B cell (primary cell): ENCODE data around the gene VPS26C. TPM values are rescaled to one million over a fixed set of nuclear protein-coding genes. Genes with fewer than 3 reads are reported as not detected.

Source experiments
- ATAC-seq: fragments of 200-7000 bp; cut with Tn5 transposase; one replicate; pipeline ENCODE4 v1.10.0; 2021; ENCODE audit warnings: low read depth, mild to moderate bottlenecking, moderate number of reproducible peaks, moderate library complexity
- CTCF ChIA-PET: fragments of 350-600 bp; sonication (Branson Sonifier 250); formaldehyde crosslinking; loops from one replicate; lab custom pipeline; 2021; ENCODE audit warnings: antibody characterized with exemption, inconsistent platforms; lab: Charles Lee
- POLR2A ChIA-PET: fragments of 350-600 bp; sonication (Branson Sonifier 250); formaldehyde crosslinking; loops from one replicate; lab custom pipeline; 2021; ENCODE audit warnings: antibody characterized with exemption; lab: Charles Lee
- DNase-seq: peaks from one replicate; pipeline ENCODE4 v3.0.0; 2013
- H2AFZ ChIP-seq: 2 replicates; pipeline ENCODE4 v1.6.1; 2012; ENCODE audit warnings: mild to moderate bottlenecking, low read depth, low read length; ENCODE audit not compliant: insufficient read depth, poor library complexity, severe bottlenecking
- H3K27ac ChIP-seq, 2 donors: 1 replicate in 1 of 2; 2 replicates in 1 of 2; pipeline ENCODE4 v1.5.1; 2012 to 2013; ENCODE audit warnings: low read length in 2 of 2, mild to moderate bottlenecking in 2 of 2, moderate library complexity in 1 of 2
- H3K27me3 ChIP-seq, 4 experiments: fragments of 200-600 bp in 1 of 4; sonication (generic) in 1 of 4; replicated peaks in 1 of 4; 1 replicate in 2 of 4; 2 replicates in 2 of 4; pipeline versions ENCODE4 v1.6.1 to v1.7.0; 2013 to 2016; ENCODE audit warnings: low read length in 3 of 4, mild to moderate bottlenecking in 2 of 4, mixed read lengths in 1 of 4, moderate library complexity in 1 of 4; ENCODE audit not compliant: insufficient read depth in 4 of 4, control insufficient read depth in 3 of 4; ENCODE audit errors: control extremely low read depth in 1 of 4
- H3K36me3 ChIP-seq, 2 experiments: replicated peaks in 1 of 2; 1 replicate in 1 of 2; 2 replicates in 1 of 2; pipeline versions ENCODE4 v1.6.1 to v1.7.1; 2013; ENCODE audit warnings: low read length in 1 of 2; ENCODE audit not compliant: insufficient read depth in 2 of 2, control insufficient read depth in 1 of 2; ENCODE audit errors: control extremely low read depth in 1 of 2, extremely low read depth in 1 of 2
- H3K4me1 ChIP-seq, 2 donors: fragments of 200-600 bp in 1 of 2; sonication (generic) in 1 of 2; 1 replicate in 1 of 2; 2 replicates in 1 of 2; pipeline versions ENCODE4 v1.5.1 to v1.6.1; 2013 to 2017; ENCODE audit warnings: low read length in 2 of 2; ENCODE audit not compliant: control insufficient read depth in 2 of 2, insufficient read depth in 2 of 2
- H3K4me2 ChIP-seq: replicated peaks from 2 replicates; pipeline ENCODE3; 2012; ENCODE audit warnings: mild to moderate bottlenecking, low read depth, low read length; ENCODE audit not compliant: poor library complexity, severe bottlenecking
- H3K4me3 ChIP-seq, 5 experiments: fragments of 200-600 bp in 1 of 5; sonication (generic) in 1 of 5; 1 replicate in 3 of 5; 2 replicates in 2 of 5; pipeline versions ENCODE4 v1.5.1 to v1.7.0; 2011 to 2016; ENCODE audit warnings: low read length in 4 of 5, mild to moderate bottlenecking in 4 of 5, low read depth in 2 of 5, control low read depth in 1 of 5, moderate library complexity in 1 of 5; ENCODE audit not compliant: insufficient read depth in 1 of 5; ENCODE audit errors: control extremely low read depth in 1 of 5, extremely low read depth in 1 of 5
- H3K79me2 ChIP-seq: fragments of 200-600 bp; sonication (generic); one replicate; pipeline ENCODE4 v1.6.0; 2016; ENCODE audit warnings: low read length; ENCODE audit not compliant: control insufficient read depth, insufficient read depth
- H3K9ac ChIP-seq: fragments of 200-600 bp; sonication (generic); 2 replicates; pipeline ENCODE4 v1.6.1; 2017; ENCODE audit warnings: mild to moderate bottlenecking, low read length, moderate library complexity
- H3K9me3 ChIP-seq, 3 donors: one replicate each; pipeline versions ENCODE4 v1.6.1 to v1.7.1; 2013; ENCODE audit warnings: low read length in 2 of 3; ENCODE audit not compliant: control insufficient read depth in 2 of 3, insufficient read depth in 1 of 3; ENCODE audit errors: control extremely low read depth in 1 of 3
- H4K20me1 ChIP-seq: 2 replicates; pipeline ENCODE4 v1.6.0; 2012; ENCODE audit warnings: mild to moderate bottlenecking, low read length; ENCODE audit not compliant: insufficient read depth, control insufficient read depth, poor library complexity, severe bottlenecking
- H3K27ac Mint-ChIP-seq: one replicate; pipeline ENCODE4 v1.8.0; 2021; ENCODE audit warnings: mixed read lengths
- H3K27me3 Mint-ChIP-seq: one replicate; pipeline ENCODE4 v1.8.0; 2021; ENCODE audit warnings: mixed read lengths
- H3K4me1 Mint-ChIP-seq: one replicate; pipeline ENCODE4 v1.8.0; 2021; ENCODE audit warnings: mixed read lengths
- H3K4me3 Mint-ChIP-seq: one replicate; pipeline ENCODE4 v1.8.0; 2021; ENCODE audit warnings: mixed read lengths
- H3K9me3 Mint-ChIP-seq: one replicate; pipeline ENCODE4 v1.8.0; 2022; ENCODE audit warnings: mixed read lengths; ENCODE audit not compliant: insufficient read depth
- EZH2 ChIP-seq: IDR thresholded peaks from 2 replicates; pipeline ENCODE4 v1.6.1; 2012; ENCODE audit warnings: borderline replicate concordance, low read depth, mild to moderate bottlenecking, moderate library complexity, low read length; ENCODE audit not compliant: insufficient read depth, poor library complexity, severe bottlenecking
- WGBS: methylation state at CpG from one replicate; pipeline ENCODE4 v1.1.5; 2013; ENCODE audit warnings: missing lambda C conversion rate; ENCODE audit not compliant: insufficient coverage; 5-methylcytosine and 5-hydroxymethylcytosine counted together
- intact Hi-C: fragments of 100-400 bp; cut with micrococcal nuclease; formaldehyde crosslinking; loops from one replicate; pipeline ENCODE4 v1.10.0; 2022
- polyA plus RNA-seq: library from polyadenylated mRNA; depleted of rRNA; stranded (reverse); fragments of >200 nt; gene quantifications from 2 replicates; pipeline ENCODE4 v1.2.3, GENCODE V29; 2012
- total RNA-seq, 2 donors: library from RNA; stranded (reverse); fragments of 120-200 nt in 1 of 2; gene quantifications; 1 replicate in 1 of 2; 2 replicates in 1 of 2; pipeline versions ENCODE4 v1.2.3 to v1.2.4, GENCODE V29; 2013 to 2022
- TF ChIP-seq, protein P1 (sequence below): fragments of 200-600 bp; IDR thresholded peaks from one replicate; pipeline ENCODE4 v1.8.0; 2022; ENCODE audit warnings: antibody characterized with exemption, mild to moderate bottlenecking

Gene VPS26C
- total and polyA plus RNA-seq, 2 donors (not counting 1 experiment from before 2014, with no cell fraction given) = 34.3 to 58.6 TPM

DNA sequence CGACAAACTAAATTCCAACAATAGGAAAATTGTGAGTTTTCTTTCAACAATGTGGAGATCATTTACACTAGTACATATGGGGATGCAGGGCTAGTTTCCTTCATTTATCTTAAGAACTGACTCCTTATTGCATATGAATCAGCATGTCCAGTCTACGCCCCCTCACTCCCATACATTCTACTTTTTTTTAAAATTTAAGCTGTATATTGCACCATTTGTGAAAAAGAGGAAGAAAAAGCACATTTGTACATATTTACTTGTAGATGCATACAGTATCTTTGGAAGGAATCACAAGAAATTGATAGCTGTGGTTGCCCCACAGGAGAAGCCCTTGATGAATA, 15.9 kb downstream of the VPS26C start:
- CTCF ChIA-PET = interaction anchor here (0.6 kb wide), 1 partner anchor 224 kb away, joined by 3 read pairs; no protein-coding TSS in a partner anchor
- DNase-seq (no peak), ATAC-seq (no peak)
- no peaks in the 10 kb centered on the region for H3K27me3 Mint-ChIP-seq
- H3K27ac Mint-ChIP-seq = no peak overlapping the region
- H3K9me3 Mint-ChIP-seq = no peaks in the 10 kb centered on the region
- no CpG with 5 or more reads among the region's 2 CpGs for WGBS
- Histone ChIP-seq H3K4me1 (no peaks in the 10 kb centered on the region), H4K20me1 (peaks cover 59% of the 10 kb centered on the region), H2AFZ (no peak overlapping the region), H3K4me3 (no peak overlapping the region), H3K27ac (no peak overlapping the region), H3K9me3 (no peaks in the 10 kb centered on the region), H3K4me2 (no peak overlapping the region), H3K27me3 (no peaks in the 10 kb centered on the region), H3K9ac (no peak overlapping the region), H3K79me2 (peaks cover 98% of the 10 kb centered on the region), H3K36me3 (no peaks in the 10 kb centered on the region)
- H3K4me3 Mint-ChIP-seq = no peak overlapping the region
- TF ChIP-seq EZH2 = no peak
- TF ChIP-seq, protein P1, sequence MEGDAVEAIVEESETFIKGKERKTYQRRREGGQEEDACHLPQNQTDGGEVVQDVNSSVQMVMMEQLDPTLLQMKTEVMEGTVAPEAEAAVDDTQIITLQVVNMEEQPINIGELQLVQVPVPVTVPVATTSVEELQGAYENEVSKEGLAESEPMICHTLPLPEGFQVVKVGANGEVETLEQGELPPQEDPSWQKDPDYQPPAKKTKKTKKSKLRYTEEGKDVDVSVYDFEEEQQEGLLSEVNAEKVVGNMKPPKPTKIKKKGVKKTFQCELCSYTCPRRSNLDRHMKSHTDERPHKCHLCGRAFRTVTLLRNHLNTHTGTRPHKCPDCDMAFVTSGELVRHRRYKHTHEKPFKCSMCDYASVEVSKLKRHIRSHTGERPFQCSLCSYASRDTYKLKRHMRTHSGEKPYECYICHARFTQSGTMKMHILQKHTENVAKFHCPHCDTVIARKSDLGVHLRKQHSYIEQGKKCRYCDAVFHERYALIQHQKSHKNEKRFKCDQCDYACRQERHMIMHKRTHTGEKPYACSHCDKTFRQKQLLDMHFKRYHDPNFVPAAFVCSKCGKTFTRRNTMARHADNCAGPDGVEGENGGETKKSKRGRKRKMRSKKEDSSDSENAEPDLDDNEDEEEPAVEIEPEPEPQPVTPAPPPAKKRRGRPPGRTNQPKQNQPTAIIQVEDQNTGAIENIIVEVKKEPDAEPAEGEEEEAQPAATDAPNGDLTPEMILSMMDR = no peak
- intact Hi-C loops = no loop called here
- H3K4me1 Mint-ChIP-seq = peaks cover 24% of the 10 kb centered on the region
- POLR2A ChIA-PET = interaction anchor here (0.6 kb wide), 2 partner anchors 16 to 111 kb away, joined by 3 to 5 read pairs; no protein-coding TSS in a partner anchor

DNA sequence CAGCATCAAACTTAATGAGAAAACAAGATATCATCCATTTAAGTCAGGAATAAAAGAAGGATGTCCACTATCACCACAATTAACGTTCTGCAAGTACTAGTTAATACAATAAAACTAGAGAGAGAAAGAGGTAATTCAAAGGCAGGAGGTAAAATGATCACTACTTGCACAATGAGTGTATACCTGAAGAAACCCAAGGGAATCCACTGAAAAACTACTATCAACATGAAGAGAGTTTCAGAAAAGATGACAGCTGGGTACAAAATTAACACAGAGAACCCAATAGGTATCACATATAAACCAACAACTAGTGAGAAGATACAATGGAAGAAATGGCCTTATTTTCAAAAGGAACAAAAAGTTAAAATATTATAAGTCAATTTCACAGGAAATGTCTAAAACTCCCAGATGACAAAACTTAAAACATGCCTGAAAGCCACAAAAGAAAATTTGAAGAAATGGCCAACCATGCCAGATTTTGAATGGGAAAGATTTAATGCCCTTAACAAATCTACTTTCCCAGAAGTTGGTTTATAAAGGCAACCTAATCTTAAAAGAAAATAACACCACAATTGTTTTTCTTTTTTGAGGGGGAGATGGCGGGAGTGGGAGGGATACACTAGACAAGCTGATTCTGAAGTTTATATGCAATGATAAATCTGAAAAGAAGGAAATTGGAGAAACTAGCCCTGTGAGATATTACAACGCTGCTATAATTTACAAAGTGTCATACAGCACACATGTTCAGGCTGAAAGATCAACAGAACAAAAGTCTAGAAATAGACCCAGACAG, 17.8 kb downstream of the VPS26C start:
- Histone ChIP-seq H2AFZ (no peak overlapping the region), H3K36me3 (no peaks in the 10 kb centered on the region), H3K9ac (no peak overlapping the region), H3K4me3 (no peak overlapping the region), H3K27ac (no peak overlapping the region), H3K27me3 (no peaks in the 10 kb centered on the region), H3K4me1 (peaks cover 0 to 9% of the 10 kb centered on the region in 2 donors), H4K20me1 (peaks cover 71% of the 10 kb centered on the region), H3K9me3 (no peaks in the 10 kb centered on the region), H3K4me2 (no peak overlapping the region), H3K79me2 (peaks cover 100% of the 10 kb centered on the region)
- DNase-seq (no peak), ATAC-seq (no peak)
- intact Hi-C loops = no loop called here
- TF ChIP-seq EZH2 = no peak
- TF ChIP-seq, protein P1 = no peak
- ChIA-PET POLR2A (no interaction called here), CTCF (no interaction called here)
- no peaks in the 10 kb centered on the region for H3K9me3 Mint-ChIP-seq
- H3K4me3 Mint-ChIP-seq = no peak overlapping the region
- H3K27ac Mint-ChIP-seq = no peak overlapping the region
- H3K4me1 Mint-ChIP-seq = peaks cover 38% of the 10 kb centered on the region
- no CpG with 5 or more reads among the region's 3 CpGs for WGBS
- H3K27me3 Mint-ChIP-seq = no peaks in the 10 kb centered on the region
